Activated T-helper 9 cell treated with anti-CD3 and anti-CD28 coated beads, Interleukin-2, amount 50 U/mL, for 16 hours (primary cell): ENCODE results near the gene CGNL1.

Source experiments
- DNase-seq: peaks from one replicate; pipeline ENCODE4 v3.0.0-alpha.2; 2020; ENCODE audit warnings: low read depth

Gene CGNL1

GRCh38 chr15:57385923-57386390, 9.7 kb downstream of the CGNL1 start:
- no peak for DNase-seq

GRCh38 chr15:57386976-57387375, 10.7 kb downstream of the CGNL1 start:
- no peak for DNase-seq

GRCh38 chr15:57387564-57388076, 11.3 kb downstream of the CGNL1 start:
- DNase-seq, result no peak

DNA sequence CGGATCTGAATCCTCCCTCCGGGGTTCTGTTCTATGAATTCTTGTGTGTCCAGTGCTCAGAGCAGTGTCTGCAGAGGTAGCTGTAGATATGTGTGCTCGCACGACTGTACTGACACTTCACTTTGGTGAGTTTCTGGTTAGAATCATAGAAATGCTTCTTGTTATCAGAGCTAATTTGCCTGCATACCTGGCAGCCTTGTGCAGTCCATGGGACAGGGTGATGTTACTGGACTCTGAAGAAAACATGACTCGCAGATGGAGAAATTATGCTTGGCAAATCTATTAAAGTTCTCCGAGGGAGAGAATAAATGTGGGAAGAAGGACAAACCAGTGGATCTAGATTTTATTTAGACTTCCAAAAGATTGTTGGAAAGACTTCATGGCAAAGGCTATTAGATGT, 12.2 kb downstream of the CGNL1 start:
- DNase-seq, result no peak

DNA sequence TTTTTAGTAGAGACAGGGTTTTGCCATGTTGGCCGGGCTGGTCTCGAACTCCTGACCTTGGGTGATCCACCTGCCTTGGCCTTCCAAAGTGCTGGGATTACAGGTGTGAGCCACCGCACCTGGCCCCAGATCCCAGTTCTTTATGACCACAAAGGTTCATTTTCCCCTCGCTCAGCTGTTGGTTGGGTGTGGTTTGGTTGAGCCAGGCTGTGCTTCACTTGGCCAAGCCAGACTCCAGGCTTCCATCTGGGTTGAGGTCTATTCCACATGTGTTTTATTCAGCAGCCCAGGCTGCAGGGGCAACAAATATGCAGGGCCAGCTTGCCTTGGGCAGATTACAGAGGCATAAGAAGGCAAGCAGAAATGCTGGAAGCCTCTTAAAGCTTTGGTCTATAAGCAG, 13.7 kb downstream of the CGNL1 start:
- DNase-seq, result no peak

DNA sequence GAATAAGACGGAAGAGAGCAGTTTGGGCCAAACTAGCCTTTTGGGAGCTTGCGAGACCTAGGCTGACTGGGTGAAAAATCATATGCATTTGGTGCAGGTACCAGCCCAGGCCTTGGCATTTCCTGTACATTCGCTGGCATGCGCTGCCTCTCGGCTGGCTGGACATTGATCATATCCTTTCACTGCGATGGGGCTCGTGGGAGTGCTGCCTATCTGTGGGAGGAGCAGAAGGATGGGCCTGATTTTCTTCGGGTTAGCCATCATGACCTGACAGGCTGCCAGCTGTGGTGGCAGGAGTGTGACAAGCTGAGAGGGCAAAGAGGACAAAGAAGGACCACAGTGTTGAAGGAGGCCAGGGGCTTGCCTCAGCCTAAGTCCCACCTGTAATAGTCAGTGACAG, 14.3 kb downstream of the CGNL1 start:
- no peak for DNase-seq

DNA sequence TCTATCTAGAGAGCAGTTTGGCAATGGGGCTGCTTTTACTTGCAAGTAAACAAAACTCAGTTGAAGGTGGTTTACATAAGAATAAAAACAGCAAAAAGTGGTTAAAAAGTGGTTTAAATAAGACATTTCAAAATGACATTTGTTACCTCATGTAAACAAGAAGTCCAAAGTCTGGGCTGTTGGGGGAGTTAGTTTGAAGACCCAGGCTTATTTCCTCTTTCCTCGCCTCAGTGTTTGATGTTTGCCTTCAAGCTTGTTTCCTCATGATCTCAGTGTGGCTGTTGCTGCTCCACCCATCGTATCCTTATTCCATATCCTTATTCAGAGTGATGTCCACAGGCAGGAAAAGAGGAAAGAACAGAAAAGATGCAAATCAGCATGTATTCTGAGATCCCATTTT, 15.2 kb downstream of the CGNL1 start:
- DNase-seq, result no peak

GRCh38 chr15:57393061-57393460, 16.8 kb downstream of the CGNL1 start:
- DNase-seq, result no peak

GRCh38 chr15:57395292-57395691, 19.0 kb downstream of the CGNL1 start:
- no peak for DNase-seq

GRCh38 chr15:57398336-57398735, 22.0 kb downstream of the CGNL1 start:
- DNase-seq, result no peak

DNA sequence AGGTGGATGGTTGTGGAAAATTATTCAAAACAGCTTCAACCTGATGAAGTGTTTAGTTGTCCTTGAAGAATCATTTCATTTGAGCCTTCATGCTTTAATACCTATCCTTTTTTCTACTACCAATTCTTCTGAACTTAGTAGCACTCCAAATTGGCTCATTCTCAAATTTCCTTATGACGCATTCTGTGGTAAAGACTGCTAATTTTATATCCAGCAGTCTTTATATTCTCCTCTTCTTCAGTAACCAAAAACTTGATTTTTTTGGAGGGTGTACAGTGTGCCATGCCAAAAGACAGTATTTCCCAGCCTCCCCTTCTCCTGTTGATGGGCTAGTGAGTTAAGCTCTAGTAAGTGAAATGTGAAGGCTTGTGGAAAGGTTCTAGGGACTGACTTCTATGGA, 25.2 kb downstream of the CGNL1 start:
- DNase-seq, result no peak

DNA sequence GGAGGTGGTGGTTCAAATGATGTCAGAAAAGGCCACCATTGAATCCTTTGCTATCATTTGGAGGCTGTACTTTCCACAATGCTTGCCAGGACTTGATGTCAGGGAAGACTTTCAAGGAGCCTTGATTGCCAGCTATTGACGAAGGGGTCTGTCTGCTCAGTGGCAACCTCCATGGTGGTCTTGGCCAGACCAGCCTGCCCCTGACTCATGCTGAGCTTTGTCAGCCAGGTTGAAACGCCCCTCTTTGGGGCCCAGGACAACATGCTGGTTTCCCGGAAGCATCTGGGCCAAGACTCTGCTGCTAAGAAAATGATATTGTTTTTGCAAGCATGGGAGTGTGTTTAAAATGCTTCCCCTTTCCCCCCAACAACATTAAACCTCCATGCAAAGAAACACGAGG, 26.7 kb downstream of the CGNL1 start:
- DNase-seq, result no peak

DNA sequence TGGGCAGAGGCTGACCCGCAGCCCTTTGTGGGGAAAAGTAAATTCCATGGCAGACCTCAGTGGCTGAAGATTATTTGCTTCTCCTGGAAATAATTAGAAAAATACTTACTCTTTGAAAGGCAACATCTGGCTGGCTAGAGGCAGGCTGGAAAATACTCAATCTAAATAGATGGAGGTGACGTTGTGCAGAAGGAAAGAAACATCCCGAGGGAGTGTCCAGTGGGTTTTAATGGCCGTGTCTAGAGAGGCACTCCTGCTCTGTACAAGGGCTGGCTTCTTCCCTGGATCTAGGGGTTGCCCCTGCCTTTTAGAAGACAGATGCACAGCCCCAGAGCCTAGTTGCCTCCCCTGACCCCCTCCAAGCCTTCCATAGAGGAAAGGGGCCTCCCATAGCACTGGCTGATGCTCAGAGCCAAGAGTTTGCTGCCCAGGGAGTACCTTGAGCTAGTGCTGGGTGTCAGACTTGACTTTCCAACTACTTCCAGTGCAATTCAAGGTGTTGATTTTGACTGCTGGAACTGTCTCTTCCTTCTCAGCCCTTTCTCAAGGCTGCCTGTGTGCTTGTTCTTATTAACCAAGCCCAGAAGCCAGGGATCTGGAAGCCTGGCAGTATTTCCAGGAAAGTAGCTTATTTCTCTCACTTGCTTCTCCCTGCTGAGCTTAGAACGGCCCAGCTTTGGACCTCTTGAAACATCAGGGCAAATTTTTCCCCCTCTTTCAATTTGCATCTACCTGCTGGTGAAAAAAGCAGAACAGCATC, 27.4 kb downstream of the CGNL1 start:
- no peak for DNase-seq

DNA sequence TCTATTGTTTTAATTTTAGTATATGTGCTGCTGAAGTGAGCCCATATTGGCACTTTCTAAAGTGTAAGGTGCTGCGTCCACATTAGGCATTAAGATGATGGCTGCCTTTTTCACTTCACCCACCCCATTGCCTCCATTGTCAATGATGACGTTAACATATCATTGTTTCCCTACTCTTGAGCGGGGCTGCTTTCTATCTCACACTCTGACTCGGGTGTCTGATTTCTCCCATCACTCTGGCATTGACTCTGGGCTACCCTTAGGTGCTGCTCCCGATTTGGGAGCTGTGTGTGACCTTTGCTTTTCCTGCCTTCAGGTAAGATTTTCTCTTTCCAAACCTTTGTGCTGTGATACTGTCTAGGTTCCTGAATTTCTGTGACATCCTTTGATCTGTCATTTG, 28.8 kb downstream of the CGNL1 start:
- no peak for DNase-seq

- DNase-seq, result no peak
Observed at GRCh38 chr15:57406062-57406772, 29.9 kb downstream of the CGNL1 start.

GRCh38 chr15:57410373-57410772, 34.1 kb downstream of the CGNL1 start:
- no peak for DNase-seq

GRCh38 chr15:57411945-57412768, 35.9 kb downstream of the CGNL1 start:
- no peak for DNase-seq

DNA sequence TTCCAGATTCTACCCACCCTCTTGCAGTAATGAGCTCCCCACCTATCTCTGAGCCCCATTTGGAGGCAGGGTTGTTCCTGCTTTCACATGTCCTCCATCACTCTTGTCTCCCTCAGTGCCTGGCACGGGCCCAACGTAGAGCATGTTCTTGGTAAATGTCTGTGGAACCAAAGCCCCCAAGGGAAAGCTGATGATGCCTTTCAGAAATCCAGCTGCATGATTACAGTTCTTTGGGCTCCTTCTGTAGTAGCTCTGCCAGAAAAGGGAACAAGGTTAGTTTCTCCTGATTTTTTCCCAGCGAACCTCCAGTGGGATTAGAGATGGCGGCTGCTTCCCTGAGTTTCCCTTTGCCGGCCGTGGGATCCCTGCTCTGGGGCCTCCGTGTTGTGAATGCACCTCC, 39.3 kb downstream of the CGNL1 start:
- no peak for DNase-seq

GRCh38 chr15:57418635-57419034, 42.3 kb downstream of the CGNL1 start:
- no peak for DNase-seq

GRCh38 chr15:57419335-57419734, 43.0 kb downstream of the CGNL1 start:
- no peak for DNase-seq

DNA sequence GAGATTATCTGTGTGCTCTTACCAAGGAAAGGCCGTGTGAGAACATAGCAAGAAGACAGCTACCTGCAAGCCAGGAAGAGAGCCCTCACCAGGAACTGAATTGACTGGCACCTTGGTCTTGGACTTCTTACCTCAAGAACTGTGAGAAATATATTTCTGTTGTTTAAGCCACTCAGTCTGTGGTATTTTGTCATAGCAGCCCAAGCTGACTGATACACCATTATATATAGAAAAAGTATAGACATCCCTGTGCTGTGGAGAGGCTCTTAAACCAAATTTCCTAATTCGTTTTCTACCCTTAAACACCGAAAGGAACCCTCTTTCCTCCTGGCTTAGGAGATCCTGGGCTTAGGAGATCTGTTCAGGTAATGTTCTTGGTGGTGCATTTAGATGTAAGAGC, 44.8 kb downstream of the CGNL1 start:
- DNase-seq, result no peak

- no peak for DNase-seq
Observed at GRCh38 chr15:57421551-57421950, 45.2 kb downstream of the CGNL1 start.
